NCI-H524 (cell line): ENCODE data around the gene TCEA2.
"Not testable (repeated sequence)": the region's sequence is repeated elsewhere in the genome, so short reads cannot be mapped to it uniquely, and the experiment has no call there.

Source experiments
- DNase-seq, 2 experiments: peaks; one replicate each; lab custom pipeline; 2025; lab: John Stamatoyannopoulos, UW

The TCEA2 gene

GRCh38 chr20:64077876-64078551 is 15.0 kb downstream of the TCEA2 start:
- DNase-seq = no peak

- no peak for DNase-seq
These were observed 15.9 kb downstream of the TCEA2 start for GRCh38 chr20:64078934-64079272.

- DNase-seq = peak in 1 of 2 experiments; percentile 75
These were observed 16.4 kb downstream of the TCEA2 start, which contains the start of gene RGS19 for GRCh38 chr20:64079273-64080012. RGS19 (minus strand) TSS chr20:64079518; CDS start chr20:64076886, 2,632 bp downstream.

GRCh38 chr20:64080013-64080812 is 17.2 kb downstream of the TCEA2 start, which contains the start of gene OPRL1:
OPRL1 (plus strand) TSS chr20:64080082; CDS start chr20:64092721, 12,639 bp downstream.
- DNase-seq = no peak

- DNase-seq = no peak
These were observed 18.0 kb downstream of the TCEA2 start for GRCh38 chr20:64080813-64081623.

GRCh38 chr20:64081624-64081964 is 18.6 kb downstream of the TCEA2 start:
- DNase-seq = no peak

GRCh38 chr20:64082126-64082731 is 19.2 kb downstream of the TCEA2 start:
- DNase-seq = no peak

- DNase-seq = no peak
These were observed 19.9 kb downstream of the TCEA2 start for GRCh38 chr20:64082820-64083377.

GRCh38 chr20:64083378-64083803 is 20.4 kb downstream of the TCEA2 start:
- DNase-seq = peak; percentile 56 to 77

GRCh38 chr20:64083804-64084684 is 21.0 kb downstream of the TCEA2 start, which contains the start of gene LKAAEAR1:
LKAAEAR1 (minus strand) TSS chr20:64084398; CDS start chr20:64084219, 179 bp downstream.
- peak in 1 of 2 experiments; percentile 46 for DNase-seq

- peak in 1 of 2 experiments; percentile 46 for DNase-seq
These were observed 21.7 kb downstream of the TCEA2 start for GRCh38 chr20:64084685-64085152.

- DNase-seq = no peak
These were observed 23.8 kb downstream of the TCEA2 start for GRCh38 chr20:64086801-64087200.

GRCh38 chr20:64087226-64087825 is 24.3 kb downstream of the TCEA2 start:
- DNase-seq = not testable (repeated sequence)

GRCh38 chr20:64088586-64088985 is 25.6 kb downstream of the TCEA2 start:
- DNase-seq = not testable (repeated sequence)

GRCh38 chr20:64090165-64090564 is 27.2 kb downstream of the TCEA2 start:
- peak; percentile 69 to 85 for DNase-seq

GRCh38 chr20:64091340-64091739 is 28.3 kb downstream of the TCEA2 start:
- no peak for DNase-seq

- peak; percentile 47 to 56 for DNase-seq
These were observed 28.8 kb downstream of the TCEA2 start for GRCh38 chr20:64091770-64092169.

- peak in 1 of 2 experiments; percentile 43 for DNase-seq
These were observed 29.4 kb downstream of the TCEA2 start for GRCh38 chr20:64092258-64093012.
